Activated T-helper 1 cell treated with Interleukin-2 at 50 U/mL for 16 hours (primary cell): Measurements from ENCODE around the gene FBXO45.
"Not testable (repeated sequence)": the region's sequence is repeated elsewhere in the genome, so short reads cannot be mapped to it uniquely, and the experiment has no call there.

Experiments used
- DNase-seq: peaks from one replicate; pipeline ENCODE4 v3.0.0-alpha.2; 2020; ENCODE audit warnings: low read depth

FBXO45 gene, protein sequence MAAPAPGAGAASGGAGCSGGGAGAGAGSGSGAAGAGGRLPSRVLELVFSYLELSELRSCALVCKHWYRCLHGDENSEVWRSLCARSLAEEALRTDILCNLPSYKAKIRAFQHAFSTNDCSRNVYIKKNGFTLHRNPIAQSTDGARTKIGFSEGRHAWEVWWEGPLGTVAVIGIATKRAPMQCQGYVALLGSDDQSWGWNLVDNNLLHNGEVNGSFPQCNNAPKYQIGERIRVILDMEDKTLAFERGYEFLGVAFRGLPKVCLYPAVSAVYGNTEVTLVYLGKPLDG

GRCh38 chr3:196568246-196569002, at the start of gene FBXO45, which contains the start of gene WDR53:
Gene FBXO45 (plus strand): TSS chr3:196568660. CDS start chr3:196568985, 325 bp downstream.
Gene WDR53 (minus strand): TSS chr3:196568554. CDS start chr3:196561475, 7,079 bp downstream.
- peak; percentile 94 for DNase-seq

- DNase-seq: no peak
Measured at GRCh38 chr3:196518966-196519717, 49.3 kb upstream of the FBXO45 start.

GRCh38 chr3:196519718-196520082, 48.8 kb upstream of the FBXO45 start:
- no peak for DNase-seq

GRCh38 chr3:196521291-196521690, 47.2 kb upstream of the FBXO45 start:
- not testable (repeated sequence) for DNase-seq

DNA sequence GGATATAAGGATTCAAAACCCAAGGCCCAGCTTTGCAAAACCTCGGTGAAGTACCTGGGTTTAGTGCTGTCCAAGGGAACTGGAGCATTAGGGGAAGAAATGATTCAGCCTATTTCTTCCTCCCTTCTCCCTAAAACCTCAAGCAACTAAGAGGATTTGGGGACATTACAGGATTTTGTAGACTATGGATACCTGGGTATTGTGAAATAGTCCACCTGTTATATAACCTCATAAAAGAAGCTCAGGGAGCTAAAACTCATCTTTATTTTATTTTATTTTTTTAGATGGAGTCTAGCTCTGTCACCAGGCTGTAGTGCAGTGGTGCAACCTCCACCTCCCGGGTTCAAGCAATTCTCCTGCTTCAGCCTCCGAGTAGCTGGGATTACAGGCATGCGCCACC, 44.6 kb upstream of the FBXO45 start:
- DNase-seq: no peak

DNA sequence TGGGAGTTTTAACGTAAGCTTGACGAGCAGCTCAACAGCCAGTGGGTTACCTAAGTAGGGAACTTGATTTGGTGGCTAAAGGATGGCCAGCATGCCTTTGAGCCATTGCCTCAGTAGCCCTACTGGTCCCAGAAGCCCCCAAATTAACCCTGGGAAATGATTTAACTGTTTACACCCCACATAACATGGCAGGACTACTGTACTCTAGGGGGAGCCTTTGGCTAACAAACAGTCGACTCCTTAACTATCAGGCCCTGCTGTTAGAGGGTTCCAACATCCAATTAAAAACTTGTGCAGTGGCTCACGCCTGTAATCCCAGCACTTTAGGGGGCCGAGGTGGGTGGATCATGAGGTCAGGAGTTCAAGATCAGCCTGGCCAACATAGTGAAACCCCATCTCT, 43.9 kb upstream of the FBXO45 start:
- no peak for DNase-seq

- no peak for DNase-seq
Measured at GRCh38 chr3:196525141-196525540, 43.3 kb upstream of the FBXO45 start.

DNA sequence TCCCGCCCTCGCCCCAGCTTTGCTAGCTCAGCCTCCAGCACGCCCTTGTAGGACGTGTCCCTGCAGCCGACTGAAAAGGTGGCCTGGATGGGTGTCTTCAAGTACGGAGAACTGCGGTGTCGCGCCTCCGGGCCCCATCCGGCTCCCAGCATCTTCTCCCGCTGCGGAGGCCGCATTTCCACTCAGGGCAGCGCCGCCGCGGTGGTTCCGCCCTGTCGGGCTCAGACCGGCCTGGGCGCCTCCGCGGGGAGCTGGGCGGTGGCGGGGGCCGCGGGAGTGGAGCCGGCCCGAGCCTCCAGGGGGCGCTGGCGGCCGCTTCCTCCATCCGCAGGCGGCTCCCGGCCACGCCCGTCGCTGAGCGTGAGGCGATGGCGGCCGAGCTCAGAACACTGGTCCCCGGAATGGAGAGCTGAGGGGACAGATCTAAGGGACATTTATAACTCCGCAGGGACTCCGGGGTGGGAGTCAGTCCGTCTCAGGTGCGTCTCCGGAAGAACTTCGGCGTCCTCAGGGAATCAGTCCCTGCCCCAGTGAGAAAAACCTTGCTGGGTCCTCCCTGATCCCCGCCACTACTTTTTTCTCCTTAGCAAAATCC, 39.7 kb upstream of the FBXO45 start:
- DNase-seq: peak; percentile 69

DNA sequence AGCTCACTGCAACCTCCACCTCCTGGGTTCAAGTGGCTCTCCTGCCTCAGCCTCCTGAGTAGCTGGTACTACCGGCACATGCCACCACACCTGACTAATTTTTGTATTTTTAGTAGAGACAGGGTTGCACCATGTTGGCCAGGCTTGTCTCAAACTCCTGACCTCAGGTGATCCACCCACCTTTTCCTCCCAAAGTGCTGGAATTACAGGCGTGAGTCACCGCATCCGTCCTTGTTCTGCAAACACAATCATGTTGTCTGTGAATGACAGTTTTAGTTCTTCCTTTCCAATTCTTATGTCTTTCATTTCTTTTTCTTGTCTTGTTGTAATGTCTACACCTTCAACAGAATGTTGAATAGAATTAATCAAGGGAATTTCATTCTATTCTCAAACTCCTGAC, 37.0 kb upstream of the FBXO45 start:
- no peak for DNase-seq

- no peak for DNase-seq
Measured at GRCh38 chr3:196533260-196533681, 35.2 kb upstream of the FBXO45 start.

DNA sequence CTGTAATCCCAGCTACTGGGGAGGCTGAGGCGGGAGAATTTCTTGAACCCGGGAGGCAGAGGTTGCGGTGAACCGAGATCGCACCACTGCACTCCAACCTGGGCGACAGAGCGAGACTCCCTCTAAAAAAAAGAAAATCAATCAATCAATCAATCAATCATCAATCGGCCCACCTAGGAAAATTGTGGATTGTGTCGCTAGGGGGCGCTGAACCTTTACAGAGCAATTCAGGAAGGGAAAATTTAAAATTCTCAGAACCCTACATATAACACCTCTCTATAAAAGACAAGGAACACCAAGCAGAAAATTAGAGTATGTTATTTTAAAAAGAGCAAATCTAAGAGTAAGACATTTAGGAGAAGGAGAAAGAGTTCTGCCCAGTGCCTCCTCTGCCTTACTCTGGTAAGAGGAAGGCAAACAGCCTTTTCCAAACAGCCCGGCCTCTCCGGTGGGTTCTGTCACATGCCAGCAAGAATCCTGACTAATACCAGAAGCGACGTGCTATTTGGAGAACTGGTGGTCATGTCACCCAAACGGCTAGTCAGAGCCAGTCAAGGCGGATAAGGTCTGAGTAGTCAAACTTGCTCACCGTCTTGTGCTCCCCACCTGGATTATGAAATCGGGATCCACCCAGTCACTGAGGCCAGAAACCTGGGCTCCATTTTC, 31.0 kb upstream of the FBXO45 start:
- peak; percentile 47 for DNase-seq

DNA sequence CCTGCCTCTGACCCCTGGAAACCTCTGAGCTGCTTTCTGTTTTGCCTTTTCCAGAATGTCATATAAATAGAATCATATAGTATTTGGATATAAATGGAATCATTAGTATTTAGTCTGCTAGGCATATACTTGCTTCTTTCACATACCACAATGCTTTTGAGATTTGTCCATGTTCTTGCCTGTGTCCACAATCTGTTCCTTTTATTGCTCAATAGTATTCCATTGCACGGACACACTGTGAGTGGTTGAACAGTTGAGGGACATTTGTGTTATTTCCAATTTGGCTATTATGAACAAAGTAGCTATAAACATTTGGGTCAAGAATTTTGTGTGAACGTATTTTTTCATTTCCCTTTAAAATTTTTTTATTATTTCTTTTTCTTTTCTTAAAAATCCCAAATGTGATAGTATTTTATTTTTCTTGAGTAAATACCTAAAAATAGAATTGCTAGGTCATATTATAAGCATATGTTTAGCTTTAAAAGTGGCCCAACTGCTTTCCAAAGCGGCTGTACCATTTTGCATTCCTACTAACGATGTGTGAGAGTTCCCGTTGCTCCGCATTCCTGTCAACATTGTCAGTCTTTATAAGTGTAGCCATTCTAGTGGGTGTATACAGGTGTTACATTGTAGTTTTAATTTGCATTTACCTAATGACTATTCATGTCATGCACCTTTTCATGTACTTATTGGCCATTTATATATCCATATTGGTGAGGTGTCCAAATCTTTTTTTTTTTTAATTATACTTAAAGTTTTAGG, 26.6 kb upstream of the FBXO45 start:
- DNase-seq: no peak

- DNase-seq: no peak
Measured at GRCh38 chr3:196544491-196544992, 23.9 kb upstream of the FBXO45 start.

GRCh38 chr3:196546537-196546936, 21.9 kb upstream of the FBXO45 start:
- DNase-seq: no peak

DNA sequence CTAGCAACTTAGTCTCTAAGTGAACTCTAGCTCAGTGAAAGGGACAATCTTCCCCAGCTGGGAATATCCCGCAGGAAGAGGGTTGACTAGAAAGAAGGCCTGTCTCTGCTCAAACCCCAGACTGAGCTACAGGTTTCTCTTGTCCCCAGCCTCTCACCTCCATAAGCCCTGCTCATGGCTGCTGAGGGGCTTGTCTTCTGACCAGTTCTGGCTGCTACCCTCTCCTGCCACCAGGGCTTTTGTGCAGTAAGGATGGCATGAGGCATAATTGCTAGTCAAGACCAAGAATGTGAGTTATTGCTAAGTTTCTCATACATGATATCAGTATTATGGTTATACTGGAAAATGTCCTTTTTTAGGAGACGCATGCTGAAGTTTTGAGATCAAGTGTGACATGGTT, 21.4 kb upstream of the FBXO45 start:
- no peak for DNase-seq

DNA sequence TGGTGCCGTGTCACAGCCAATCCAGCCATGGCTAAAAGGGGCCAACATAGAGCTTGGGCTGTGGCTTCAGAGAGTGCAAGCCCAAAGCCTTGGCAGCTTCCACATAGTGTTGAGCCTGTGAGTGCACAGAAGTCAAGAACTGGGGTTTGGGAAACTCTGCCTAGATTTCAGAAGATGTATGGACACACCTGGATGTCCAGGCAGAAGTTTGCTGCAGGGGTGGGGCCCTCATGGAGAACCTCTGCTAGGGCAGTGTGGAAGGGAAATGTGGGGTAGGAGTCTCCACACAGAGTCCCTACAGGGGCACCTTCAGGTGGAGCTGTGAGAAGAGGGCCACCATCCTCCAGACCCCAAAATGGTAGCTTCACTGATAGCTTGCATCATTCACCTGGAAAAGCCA, 19.1 kb upstream of the FBXO45 start:
- DNase-seq: not testable (repeated sequence)

DNA sequence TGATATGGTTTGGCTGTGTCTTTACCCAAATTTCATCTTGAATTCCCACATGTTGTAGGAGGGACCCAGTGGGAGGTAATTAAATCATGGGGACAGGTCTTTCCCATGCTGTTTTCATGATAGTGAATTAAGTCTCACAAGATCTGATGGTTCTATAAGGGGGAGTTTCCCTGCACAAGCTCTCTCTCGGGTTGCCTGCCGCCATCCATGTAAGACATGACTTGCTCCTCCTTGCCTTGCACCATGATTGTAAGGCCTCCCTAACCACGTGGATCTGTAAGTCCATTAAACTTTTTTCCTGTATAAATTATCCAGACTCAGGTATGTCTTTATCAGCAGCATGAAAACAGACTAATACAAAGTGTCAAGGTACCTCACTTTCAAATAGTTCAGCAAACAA, 18.3 kb upstream of the FBXO45 start:
- DNase-seq: not testable (repeated sequence)

DNA sequence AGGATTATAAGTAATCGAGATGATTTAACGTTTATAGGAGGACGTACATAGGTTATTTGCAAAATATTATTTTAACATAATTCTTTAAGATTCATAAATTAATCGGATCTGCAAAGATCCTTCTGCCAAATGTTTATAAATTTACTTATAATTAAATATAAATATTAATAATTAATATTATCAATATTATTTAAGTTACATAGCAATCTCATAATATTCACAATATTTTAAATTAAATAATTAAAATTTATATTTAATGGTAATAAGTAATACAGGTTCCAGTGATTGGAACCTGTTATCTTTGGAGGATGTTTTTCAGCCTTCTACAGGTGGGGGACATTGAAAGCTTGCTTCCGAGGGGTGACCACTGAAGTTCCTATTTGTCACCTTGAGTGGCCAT, 16.2 kb upstream of the FBXO45 start:
- no peak for DNase-seq

GRCh38 chr3:196553551-196553950, 14.9 kb upstream of the FBXO45 start:
- DNase-seq: no peak

GRCh38 chr3:196554205-196554604, 14.3 kb upstream of the FBXO45 start:
- DNase-seq: no peak

GRCh38 chr3:196555295-196555694, 13.2 kb upstream of the FBXO45 start:
- no peak for DNase-seq
